Esophagus muscularis mucosa (tissue), 3 donors: ENCODE data around the gene DLGAP4.

Experiments
- POLR2A ChIP-seq: fragments of 450-650 bp; IDR thresholded peaks from one replicate; pipeline ENCODE4 v1.6.1; 2017; ENCODE audit warnings: antibody characterized with exemption, moderate library complexity, mild to moderate bottlenecking, low read depth
- TF ChIP-seq, protein P1 (sequence below), 3 experiments: fragments of 200-600 bp in 2 of 3; fragments of 450-650 bp in 1 of 3; sonication (generic) in 2 of 3; IDR thresholded peaks; one replicate each; pipeline ENCODE4 v1.5.1; 2017 to 2019; ENCODE audit warnings: antibody characterized with exemption in 3 of 3, mild to moderate bottlenecking in 2 of 3, moderate library complexity in 1 of 3

GRCh38 chr20:36340593-36340990 lies 34.5 kb downstream of the DLGAP4 start:
- TF ChIP-seq, protein P1, sequence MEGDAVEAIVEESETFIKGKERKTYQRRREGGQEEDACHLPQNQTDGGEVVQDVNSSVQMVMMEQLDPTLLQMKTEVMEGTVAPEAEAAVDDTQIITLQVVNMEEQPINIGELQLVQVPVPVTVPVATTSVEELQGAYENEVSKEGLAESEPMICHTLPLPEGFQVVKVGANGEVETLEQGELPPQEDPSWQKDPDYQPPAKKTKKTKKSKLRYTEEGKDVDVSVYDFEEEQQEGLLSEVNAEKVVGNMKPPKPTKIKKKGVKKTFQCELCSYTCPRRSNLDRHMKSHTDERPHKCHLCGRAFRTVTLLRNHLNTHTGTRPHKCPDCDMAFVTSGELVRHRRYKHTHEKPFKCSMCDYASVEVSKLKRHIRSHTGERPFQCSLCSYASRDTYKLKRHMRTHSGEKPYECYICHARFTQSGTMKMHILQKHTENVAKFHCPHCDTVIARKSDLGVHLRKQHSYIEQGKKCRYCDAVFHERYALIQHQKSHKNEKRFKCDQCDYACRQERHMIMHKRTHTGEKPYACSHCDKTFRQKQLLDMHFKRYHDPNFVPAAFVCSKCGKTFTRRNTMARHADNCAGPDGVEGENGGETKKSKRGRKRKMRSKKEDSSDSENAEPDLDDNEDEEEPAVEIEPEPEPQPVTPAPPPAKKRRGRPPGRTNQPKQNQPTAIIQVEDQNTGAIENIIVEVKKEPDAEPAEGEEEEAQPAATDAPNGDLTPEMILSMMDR (IDR thresholded peaks at IDR 0.05): no peak
- no peak for TF ChIP-seq POLR2A
